HCT116 (cell line): Measurements from ENCODE around the gene OR2A2. TPM values are rescaled to one million over a fixed set of nuclear protein-coding genes. Genes with fewer than 3 reads are reported as not detected.

Source experiments
- ATAC-seq: fragments of 200-7000 bp; cut with Tn5 transposase; 2 replicates; pipeline ENCODE4 v1.9.1; 2020; ENCODE audit warnings: mild to moderate bottlenecking, moderate library complexity
- BruUV-seq: library from RNA; stranded (reverse); fragments of 400-500 nt; replicated peaks from 2 replicates; lab custom pipeline; 2021; lab: Mats Ljungman, UMichigan
- CTCF ChIA-PET: fragments of 300-600 bp; sonication (Branson Sonifier 250); formaldehyde crosslinking; loops from one replicate; lab custom pipeline; 2021; ENCODE audit warnings: antibody characterized with exemption; lab: Charles Lee
- POLR2A ChIA-PET: fragments of 300-600, 350-600 bp; sonication (Branson Sonifier 250); formaldehyde crosslinking; loops from one replicate; lab custom pipeline; 2021; ENCODE audit warnings: antibody characterized with exemption; lab: Charles Lee
- RAD21 ChIA-PET, 2 experiments: fragments of 300-600 bp; sonication (Branson Sonifier 250); formaldehyde crosslinking; loops; one replicate each; lab custom pipeline; 2023; ENCODE audit warnings: low total read pairs in 2 of 2; ENCODE audit not compliant: uncharacterized antibody in 2 of 2, unreplicated experiment in 2 of 2, low non-redundant PET in 1 of 2; lab: Charles Lee
- DNase-seq: peaks from one replicate; pipeline ENCODE4 v3.0.0-alpha.2; 2010; ENCODE audit warnings: low read depth, low spot score
- H2AFZ ChIP-seq: fragments of 200-600 bp; shearing (Covaris generic), sonication (generic); 2 replicates; pipeline ENCODE4 v1.6.1; 2017; ENCODE audit warnings: low read depth, mixed run types, mixed read lengths, antibody characterized with exemption, low read length; ENCODE audit not compliant: poor library complexity, severe bottlenecking
- H3K27ac ChIP-seq: 2 replicates; pipeline ENCODE4 v1.5.1; 2012; ENCODE audit warnings: low read depth, low read length
- H3K27me3 ChIP-seq: fragments of 200-600 bp; sonication (generic); 2 replicates; pipeline ENCODE4 v1.6.1; 2016; ENCODE audit warnings: mixed run types, low read length, mixed read lengths; ENCODE audit not compliant: insufficient read depth
- H3K36me3 ChIP-seq, 2 experiments: fragments of 200-500 bp in 1 of 2; fragments of 200-600 bp in 1 of 2; sonication (Bioruptor generic) in 1 of 2; sonication (generic) in 1 of 2; 2 replicates each; pipeline versions ENCODE4 v1.5.1 to v1.6.1; 2014 to 2016; ENCODE audit warnings: low read length in 2 of 2, inconsistent platforms in 1 of 2, mixed read lengths in 1 of 2, mixed run types in 1 of 2; ENCODE audit not compliant: insufficient read depth in 2 of 2, control insufficient read depth in 1 of 2
- H3K4me1 ChIP-seq, 2 experiments: fragments of 200-600 bp in 1 of 2; sonication (generic) in 1 of 2; 2 replicates each; pipeline versions ENCODE4 v1.5.1 to v1.6.1; 2012 to 2017; ENCODE audit warnings: low read length in 2 of 2, inconsistent platforms in 1 of 2, mild to moderate bottlenecking in 1 of 2, mixed read lengths in 1 of 2, mixed run types in 1 of 2, moderate library complexity in 1 of 2; ENCODE audit not compliant: insufficient read depth in 2 of 2, control insufficient read depth in 1 of 2
- H3K4me2 ChIP-seq: fragments of 200-600 bp; sonication (generic); 2 replicates; pipeline ENCODE4 v1.6.1; 2017; ENCODE audit warnings: mixed run types, low read length, mixed read lengths
- H3K4me3 ChIP-seq, 2 experiments: fragments of 200-600 bp in 1 of 2; sonication (generic) in 1 of 2; replicated peaks in 1 of 2; 2 replicates each; pipeline ENCODE4 v1.5.1; 2011 to 2016; ENCODE audit warnings: low read length in 2 of 2, control low read depth in 1 of 2, low read depth in 1 of 2, mild to moderate bottlenecking in 1 of 2, mixed read lengths in 1 of 2, mixed run types in 1 of 2
- H3K79me2 ChIP-seq: fragments of 200-600 bp; sonication (generic); 2 replicates; pipeline ENCODE4 v1.6.1; 2017; ENCODE audit warnings: mild to moderate bottlenecking, mixed run types, low read length, moderate library complexity, mixed read lengths; ENCODE audit not compliant: insufficient read depth
- H3K9ac ChIP-seq: fragments of 200-600 bp; sonication (generic); 2 replicates; pipeline ENCODE4 v1.6.1; 2016; ENCODE audit warnings: low read length, mixed read lengths
- H3K9me2 ChIP-seq: fragments of 200-600 bp; sonication (generic), shearing (Covaris generic); 2 replicates; pipeline ENCODE4 v1.6.1; 2017; ENCODE audit warnings: mixed run types, mild to moderate bottlenecking, moderate library complexity; ENCODE audit not compliant: insufficient read depth
- H3K9me3 ChIP-seq, 2 experiments: fragments of 200-500 bp in 1 of 2; fragments of 200-600 bp in 1 of 2; sonication (Bioruptor generic) in 1 of 2; sonication (generic) in 1 of 2; 2 replicates each; pipeline ENCODE4 v1.6.1; 2014 to 2017; ENCODE audit warnings: low read length in 2 of 2, mixed read lengths in 2 of 2, inconsistent platforms in 1 of 2, low read depth in 1 of 2, mild to moderate bottlenecking in 1 of 2, mixed run types in 1 of 2, moderate library complexity in 1 of 2; ENCODE audit not compliant: control insufficient read depth in 1 of 2, insufficient read depth in 1 of 2
- H4K20me1 ChIP-seq: fragments of 200-600 bp; sonication (generic), shearing (Covaris generic); 2 replicates; pipeline ENCODE4 v1.6.1; 2017; ENCODE audit warnings: mixed run types, mild to moderate bottlenecking, moderate library complexity; ENCODE audit not compliant: insufficient read depth
- CTCF ChIP-seq, 3 experiments: fragments of 200-600 bp in 1 of 3; sonication (generic) in 1 of 3; IDR thresholded peaks in 2 of 3; conservative IDR thresholded peaks in 1 of 3; 2 replicates each; pipeline ENCODE4 v1.5.1; 2012 to 2017; ENCODE audit warnings: low read depth in 2 of 3, low read length in 2 of 3, antibody characterized with exemption in 1 of 3, borderline replicate concordance in 1 of 3, control low read depth in 1 of 3, mild to moderate bottlenecking in 1 of 3, mixed read lengths in 1 of 3, mixed run types in 1 of 3, moderate library complexity in 1 of 3; ENCODE audit not compliant: insufficient read depth in 1 of 3
- ELF1 ChIP-seq: IDR thresholded peaks from 2 replicates; pipeline ENCODE4 v1.6.1; 2012; ENCODE audit warnings: low read depth, borderline replicate concordance
- FOSL1 ChIP-seq: IDR thresholded peaks from 2 replicates; pipeline ENCODE4 v1.6.1; 2012; ENCODE audit warnings: low read depth
- JUND ChIP-seq: IDR thresholded peaks from 2 replicates; pipeline ENCODE4 v1.6.1; 2012
- POLR2A ChIP-seq: IDR thresholded peaks from 2 replicates; pipeline ENCODE4 v1.7.0; 2011; ENCODE audit warnings: borderline replicate concordance; ENCODE audit not compliant: insufficient read depth, insufficient read length; ENCODE audit errors: extremely low read depth
- RAD21 ChIP-seq: IDR thresholded peaks from 2 replicates; pipeline ENCODE4 v1.6.1; 2012; ENCODE audit warnings: low read depth, mild to moderate bottlenecking
- REST ChIP-seq: IDR thresholded peaks from 2 replicates; pipeline ENCODE4 v1.6.1; 2012; ENCODE audit warnings: low read depth
- SIN3A ChIP-seq: IDR thresholded peaks from 2 replicates; pipeline ENCODE4 v1.6.1; 2012; ENCODE audit warnings: low read depth
- SP1 ChIP-seq: IDR thresholded peaks from 2 replicates; pipeline ENCODE4 v1.6.1; 2012; ENCODE audit warnings: low read depth
- SRF ChIP-seq: IDR thresholded peaks from 2 replicates; pipeline ENCODE4 v1.6.1; 2012; ENCODE audit warnings: low read depth
- TCF7L2 ChIP-seq: IDR thresholded peaks from 2 replicates; pipeline ENCODE4 v1.7.0; 2011; ENCODE audit warnings: borderline replicate concordance, inconsistent platforms; ENCODE audit not compliant: insufficient read depth, insufficient read length; ENCODE audit errors: extremely low read depth
- YY1 ChIP-seq: IDR thresholded peaks from 2 replicates; pipeline ENCODE4 v1.6.1; 2011; ENCODE audit warnings: low read length, low read depth, moderate library complexity, mild to moderate bottlenecking; ENCODE audit not compliant: insufficient replicate concordance; ENCODE audit errors: extremely low read depth
- ZFX ChIP-seq: fragments of 450-650 bp; IDR thresholded peaks from 2 replicates; pipeline ENCODE4 v1.6.1; 2017
- intact Hi-C: fragments of 100-400 bp; cut with micrococcal nuclease; formaldehyde crosslinking; loops from 2 replicates; pipeline ENCODE4 v1.10.0; 2022
- total RNA-seq: library from RNA; stranded (reverse); gene quantifications from one replicate; pipeline ENCODE4 v1.2.1, GENCODE V29; 2021; ENCODE audit not compliant: unreplicated experiment
- TF ChIP-seq, protein P1 (sequence below): IDR thresholded peaks from 2 replicates; pipeline ENCODE4 v1.6.1; 2011; ENCODE audit warnings: mild to moderate bottlenecking, low read length, moderate library complexity; ENCODE audit not compliant: insufficient replicate concordance; ENCODE audit errors: extremely low read depth
- TF ChIP-seq, protein P2 (sequence below): IDR thresholded peaks from 2 replicates; pipeline ENCODE4 v1.6.1; 2012

The OR2A2 gene
- total RNA-seq, 1 experiment from 2014 or later, result not detected

- no peak for TF ChIP-seq CTCF (IDR thresholded peaks at IDR 0.05 in 2 of 3, conservative IDR thresholded peaks at IDR 0.05 in 1 of 3; ENCODE audit: borderline replicate concordance in 1 of 3, insufficient read depth in 1 of 3, low read depth in 2 of 3, low read length in 2 of 3)
These were observed 23.4 kb upstream of the OR2A2 start, which contains the start of gene OR2A12 (continued) for GRCh38 chr7:144085978-144086377.

- no peaks in the 10 kb centered on the region for H4K20me1 ChIP-seq
- no peaks in the 10 kb centered on the region for H3K36me3 ChIP-seq
- no peak overlapping the region for H3K4me2 ChIP-seq
- POLR2A ChIA-PET, result no interaction called here
- BruUV-seq, result no TSS peak
- ATAC-seq, result no peak
- no peaks in the 10 kb centered on the region for H3K9me3 ChIP-seq
- H3K79me2 ChIP-seq, result no peaks in the 10 kb centered on the region
- CTCF ChIA-PET, result interaction anchor here (0.6 kb wide), 1 partner anchor 678 kb away, joined by 3 read pairs; no protein-coding TSS in a partner anchor
- no peak overlapping the region for H3K27ac ChIP-seq
- intact Hi-C loops, result no loop called here
- RAD21 ChIA-PET, result no interaction called here
- DNase-seq, result no peak
- no peaks in the 10 kb centered on the region for H3K27me3 ChIP-seq
- H3K9me2 ChIP-seq, result no peaks in the 10 kb centered on the region
- H2AFZ ChIP-seq, result no peak overlapping the region
- no peaks in the 10 kb centered on the region for H3K4me1 ChIP-seq
- no peak overlapping the region for H3K9ac ChIP-seq
- H3K4me3 ChIP-seq, result no peak overlapping the region
- TF ChIP-seq ELF1 (no peak), SIN3A (no peak), ZFX (no peak), REST (no peak), SP1 (no peak), YY1 (no peak), CTCF (IDR thresholded peaks at IDR 0.05 in 2 of 3, conservative IDR thresholded peaks at IDR 0.05 in 1 of 3; ENCODE audit: borderline replicate concordance in 1 of 3, insufficient read depth in 1 of 3, low read depth in 2 of 3, low read length in 2 of 3) (no peak), JUND (no peak), POLR2A (no peak), FOSL1 (no peak), SRF (no peak), RAD21 (no peak), TCF7L2 (no peak)
- TF ChIP-seq, protein P1, sequence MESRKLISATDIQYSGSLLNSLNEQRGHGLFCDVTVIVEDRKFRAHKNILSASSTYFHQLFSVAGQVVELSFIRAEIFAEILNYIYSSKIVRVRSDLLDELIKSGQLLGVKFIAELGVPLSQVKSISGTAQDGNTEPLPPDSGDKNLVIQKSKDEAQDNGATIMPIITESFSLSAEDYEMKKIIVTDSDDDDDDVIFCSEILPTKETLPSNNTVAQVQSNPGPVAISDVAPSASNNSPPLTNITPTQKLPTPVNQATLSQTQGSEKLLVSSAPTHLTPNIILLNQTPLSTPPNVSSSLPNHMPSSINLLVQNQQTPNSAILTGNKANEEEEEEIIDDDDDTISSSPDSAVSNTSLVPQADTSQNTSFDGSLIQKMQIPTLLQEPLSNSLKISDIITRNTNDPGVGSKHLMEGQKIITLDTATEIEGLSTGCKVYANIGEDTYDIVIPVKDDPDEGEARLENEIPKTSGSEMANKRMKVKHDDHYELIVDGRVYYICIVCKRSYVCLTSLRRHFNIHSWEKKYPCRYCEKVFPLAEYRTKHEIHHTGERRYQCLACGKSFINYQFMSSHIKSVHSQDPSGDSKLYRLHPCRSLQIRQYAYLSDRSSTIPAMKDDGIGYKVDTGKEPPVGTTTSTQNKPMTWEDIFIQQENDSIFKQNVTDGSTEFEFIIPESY, result no peak
- TF ChIP-seq, protein P2, sequence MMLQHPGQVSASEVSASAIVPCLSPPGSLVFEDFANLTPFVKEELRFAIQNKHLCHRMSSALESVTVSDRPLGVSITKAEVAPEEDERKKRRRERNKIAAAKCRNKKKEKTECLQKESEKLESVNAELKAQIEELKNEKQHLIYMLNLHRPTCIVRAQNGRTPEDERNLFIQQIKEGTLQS, result no peak
These were observed 22.7 kb upstream of the OR2A2 start for GRCh38 chr7:144086730-144087129.
